ENCODE results near the gene FBXO11.

Gene FBXO11

GRCh38 chr2:47906157-47907038 lies at the start of gene FBXO11:
TSS of gene FBXO11 (minus strand) at chr2:47906498. CDS start at chr2:47905720, 778 bp downstream.
- peak; percentile 90 for ATAC-seq
- TF ChIP-seq ZNF70 (CRISPR knock-in tag; IDR thresholded peaks at IDR 0.05) (no peak), ARNTL (CRISPR knock-in tag; IDR thresholded peaks at IDR 0.05; ENCODE audit: borderline replicate concordance, low read depth) (no peak), CSDC2 (CRISPR knock-in tag; IDR thresholded peaks at IDR 0.05) (no peak), ESRRG (CRISPR knock-in tag; IDR thresholded peaks at IDR 0.05) (no peak; the same call in 1 of the 2 replicates), ZFP3 (CRISPR knock-in tag; IDR thresholded peaks at IDR 0.05) (no peak), CSRNP3 (CRISPR knock-in tag; IDR thresholded peaks at IDR 0.05) (peak; percentile 67), SNAI2 (CRISPR knock-in tag; IDR thresholded peaks at IDR 0.05) (peak; percentile 77; the same call in 1 of the 2 replicates), PATZ1 (CRISPR knock-in tag; IDR thresholded peaks at IDR 0.05; ENCODE audit: borderline replicate concordance) (peak; percentile 96), POU6F1 (CRISPR knock-in tag; IDR thresholded peaks at IDR 0.05; ENCODE audit: borderline replicate concordance, low read depth) (0 out of 2 replicates have a peak, but pooled peaks have one; percentile 17), TSHZ2 (CRISPR knock-in tag; IDR thresholded peaks at IDR 0.05) (no peak; the same call in 1 of the 2 replicates), RARB (CRISPR knock-in tag; IDR thresholded peaks at IDR 0.05) (no peak), TCF4 (CRISPR knock-in tag; IDR thresholded peaks at IDR 0.05; ENCODE audit: borderline replicate concordance) (no peak; the same call in 1 of the 2 replicates), ZFP30 (CRISPR knock-in tag; IDR thresholded peaks at IDR 0.05) (no peak), BACH2 (CRISPR knock-in tag; IDR thresholded peaks at IDR 0.05; ENCODE audit: borderline replicate concordance) (no peak), CREB5 (CRISPR knock-in tag; IDR thresholded peaks at IDR 0.05; ENCODE audit: low read depth) (no peak; the same call in 1 of the 2 replicates), ZNF8 (CRISPR knock-in tag; IDR thresholded peaks at IDR 0.05) (peak; percentile 84), ZNF565 (CRISPR knock-in tag; conservative IDR thresholded peaks at IDR 0.05; ENCODE audit: low read depth) (no peak), OSR1 (CRISPR knock-in tag; IDR thresholded peaks at IDR 0.05) (no peak), PPARA (CRISPR knock-in tag; IDR thresholded peaks at IDR 0.05; ENCODE audit: borderline replicate concordance) (no peak), ZC3H10 (CRISPR knock-in tag; IDR thresholded peaks at IDR 0.05) (no peak), GLIS3 (CRISPR knock-in tag; IDR thresholded peaks at IDR 0.05) (peak; percentile 71; the same call in 1 of the 2 replicates), TOX (CRISPR knock-in tag; IDR thresholded peaks at IDR 0.05; ENCODE audit: borderline replicate concordance) (no peak), ISL1 (CRISPR knock-in tag; IDR thresholded peaks at IDR 0.05) (no peak; the same call in 1 of the 2 replicates)

Data from SK-N-SH treated with all-trans-retinoic acid at 6 μM for 48 hours (cell line).